ENCODE data around the gene ADGRB2. TPM values are rescaled to one million over a fixed set of nuclear protein-coding genes. Genes with fewer than 3 reads are reported as not detected.

Gene ADGRB2
- total RNA-seq, 2 experiments from 2014 or later = 4.0 to 11.4 TPM

DNA sequence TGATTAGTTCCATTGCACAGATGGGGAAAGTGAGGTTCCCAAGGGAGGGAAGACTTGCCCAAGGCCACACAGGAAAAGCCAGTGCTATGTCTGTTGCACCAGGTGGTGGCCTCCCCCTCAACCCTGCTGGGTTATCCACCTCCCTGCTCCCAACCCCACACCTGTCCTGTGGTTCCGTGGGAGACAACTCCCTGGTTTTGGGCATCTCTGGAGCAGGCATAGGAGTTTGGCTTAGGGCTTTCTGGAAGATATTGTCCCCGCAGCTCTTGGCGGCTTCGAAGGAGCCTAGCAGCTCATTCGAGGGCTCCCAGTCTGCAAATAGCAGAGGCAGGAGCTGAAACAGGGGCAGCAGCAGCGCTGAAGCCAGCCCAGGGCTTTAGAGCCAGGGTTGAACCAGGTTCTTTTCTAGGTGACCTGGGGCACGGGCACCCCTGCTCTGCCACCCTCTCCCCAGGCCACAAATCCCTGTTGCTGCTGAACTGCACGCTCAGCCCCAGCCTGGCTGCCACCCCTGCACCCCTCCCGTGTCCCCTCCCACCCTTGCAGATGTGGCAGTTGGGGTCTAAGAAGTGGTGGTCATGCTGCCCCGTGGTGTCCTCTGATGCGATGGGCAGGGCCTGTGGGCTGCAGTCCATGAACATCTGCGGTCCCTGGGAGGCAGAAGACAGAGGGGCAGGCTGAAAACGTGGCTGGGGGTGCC, 29.6 kb upstream of the ADGRB2 start:
- Histone ChIP-seq H3K9me2 (ENCODE audit: insufficient read depth, low read length) (no peaks in the 10 kb centered on the region), H3K4me2 (ENCODE audit: low read length) (no peak overlapping the region), H3K4me1 (ENCODE audit: insufficient read depth, low read length, poor library complexity, severe bottlenecking) (peaks cover 6% of the 10 kb centered on the region), H3K79me2 (ENCODE audit: insufficient read depth, low read depth, low read length) (no peaks in the 10 kb centered on the region), H2AFZ (ENCODE audit: low read length) (no peak overlapping the region), H3K27ac (ENCODE audit: low read depth, low read length, poor library complexity, severe bottlenecking) (no peak overlapping the region), H3K36me3 (ENCODE audit: insufficient read depth, low read length) (no peaks in the 10 kb centered on the region), H4K20me1 (ENCODE audit: insufficient read depth, low read length) (no peaks in the 10 kb centered on the region), H3K9me3 (ENCODE audit: low read length) (no peaks in the 10 kb centered on the region), H3K4me3 (ENCODE audit: low read depth, low read length, poor library complexity, severe bottlenecking) (no peak overlapping the region)
- intact Hi-C loops (cut with micrococcal nuclease; ENCODE audit: unreplicated experiment) = no loop called here
- ChIA-PET CTCF (ENCODE audit: unreplicated experiment) (no interaction called here), POLR2A (no interaction called here)
- no TSS peak for BruUV-seq (replicated peaks)
- no peak for DNase-seq (ENCODE audit: low spot score)
- TF ChIP-seq, protein P1, sequence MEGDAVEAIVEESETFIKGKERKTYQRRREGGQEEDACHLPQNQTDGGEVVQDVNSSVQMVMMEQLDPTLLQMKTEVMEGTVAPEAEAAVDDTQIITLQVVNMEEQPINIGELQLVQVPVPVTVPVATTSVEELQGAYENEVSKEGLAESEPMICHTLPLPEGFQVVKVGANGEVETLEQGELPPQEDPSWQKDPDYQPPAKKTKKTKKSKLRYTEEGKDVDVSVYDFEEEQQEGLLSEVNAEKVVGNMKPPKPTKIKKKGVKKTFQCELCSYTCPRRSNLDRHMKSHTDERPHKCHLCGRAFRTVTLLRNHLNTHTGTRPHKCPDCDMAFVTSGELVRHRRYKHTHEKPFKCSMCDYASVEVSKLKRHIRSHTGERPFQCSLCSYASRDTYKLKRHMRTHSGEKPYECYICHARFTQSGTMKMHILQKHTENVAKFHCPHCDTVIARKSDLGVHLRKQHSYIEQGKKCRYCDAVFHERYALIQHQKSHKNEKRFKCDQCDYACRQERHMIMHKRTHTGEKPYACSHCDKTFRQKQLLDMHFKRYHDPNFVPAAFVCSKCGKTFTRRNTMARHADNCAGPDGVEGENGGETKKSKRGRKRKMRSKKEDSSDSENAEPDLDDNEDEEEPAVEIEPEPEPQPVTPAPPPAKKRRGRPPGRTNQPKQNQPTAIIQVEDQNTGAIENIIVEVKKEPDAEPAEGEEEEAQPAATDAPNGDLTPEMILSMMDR (conservative IDR thresholded peaks at IDR 0.05; ENCODE audit: low read length) = no peak
- TF ChIP-seq EZH2phosphoT487 (IDR thresholded peaks at IDR 0.05; ENCODE audit: borderline replicate concordance, low read depth, low read length) = no peak

DNA sequence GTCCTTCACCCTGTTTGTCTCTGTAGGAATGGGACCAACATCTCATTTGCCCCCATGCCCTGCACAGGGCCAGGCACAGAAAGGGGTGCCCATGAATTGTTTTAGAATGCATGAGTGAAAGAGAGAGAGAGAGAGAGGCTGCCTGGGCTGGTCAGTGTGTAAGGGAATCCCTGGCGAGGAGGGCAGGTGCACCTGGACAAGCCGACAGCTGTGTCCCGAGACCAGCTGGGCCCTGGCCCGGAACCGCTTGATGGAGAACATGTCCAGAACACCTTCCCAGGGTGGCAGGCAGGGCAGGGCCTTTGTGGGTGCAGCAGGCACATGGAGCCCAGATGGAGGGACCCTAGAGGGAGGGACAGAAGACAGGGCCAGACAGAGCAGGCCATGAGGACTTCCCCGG, 28.9 kb upstream of the ADGRB2 start:
- CTCF ChIA-PET (ENCODE audit: unreplicated experiment) = no interaction called here
- intact Hi-C loops (cut with micrococcal nuclease; ENCODE audit: unreplicated experiment) = no loop called here
- Histone ChIP-seq H3K4me3 (ENCODE audit: low read depth, low read length, poor library complexity, severe bottlenecking) (no peak overlapping the region), H3K4me2 (ENCODE audit: low read length) (no peak overlapping the region), H3K9me2 (ENCODE audit: insufficient read depth, low read length) (no peaks in the 10 kb centered on the region), H3K9me3 (ENCODE audit: low read length) (no peaks in the 10 kb centered on the region), H3K36me3 (ENCODE audit: insufficient read depth, low read length) (no peaks in the 10 kb centered on the region), H3K4me1 (ENCODE audit: insufficient read depth, low read length, poor library complexity, severe bottlenecking) (peaks cover 8% of the 10 kb centered on the region), H2AFZ (ENCODE audit: low read length) (no peak overlapping the region), H3K27ac (ENCODE audit: low read depth, low read length, poor library complexity, severe bottlenecking) (no peak overlapping the region), H3K79me2 (ENCODE audit: insufficient read depth, low read depth, low read length) (no peaks in the 10 kb centered on the region), H4K20me1 (ENCODE audit: insufficient read depth, low read length) (no peaks in the 10 kb centered on the region)
- POLR2A ChIA-PET = no interaction called here
- DNase-seq (ENCODE audit: low spot score) = no peak
- no peak for TF ChIP-seq EZH2phosphoT487 (IDR thresholded peaks at IDR 0.05; ENCODE audit: borderline replicate concordance, low read depth, low read length)
- TF ChIP-seq, protein P1 (conservative IDR thresholded peaks at IDR 0.05; ENCODE audit: low read length) = no peak
- no TSS peak for BruUV-seq (replicated peaks)

DNA sequence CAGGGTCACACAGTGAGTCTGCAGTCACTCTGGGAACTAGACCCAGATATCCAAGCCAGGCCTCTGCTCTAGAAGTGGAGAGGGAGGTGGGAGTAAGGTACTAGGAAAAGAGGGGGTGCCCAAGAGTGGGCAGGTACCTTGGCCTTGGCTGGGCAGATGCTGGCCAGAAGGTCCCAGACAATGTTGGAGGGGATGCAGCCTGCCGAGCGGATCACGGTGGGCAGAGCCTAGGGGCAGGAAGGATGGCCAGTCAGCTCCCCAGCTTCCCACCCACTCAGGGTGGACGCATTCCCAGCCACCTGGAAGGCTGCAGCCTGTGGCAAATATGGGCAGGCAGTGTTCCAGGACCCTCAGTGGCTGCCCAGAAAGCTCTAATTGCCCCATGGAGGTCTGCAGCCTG, 28.4 kb upstream of the ADGRB2 start:
- TF ChIP-seq, protein P1 (conservative IDR thresholded peaks at IDR 0.05; ENCODE audit: low read length) = no peak
- TF ChIP-seq EZH2phosphoT487 (IDR thresholded peaks at IDR 0.05; ENCODE audit: borderline replicate concordance, low read depth, low read length) = no peak
- Histone ChIP-seq H4K20me1 (ENCODE audit: insufficient read depth, low read length) (no peaks in the 10 kb centered on the region), H3K27ac (ENCODE audit: low read depth, low read length, poor library complexity, severe bottlenecking) (no peak overlapping the region), H3K9me3 (ENCODE audit: low read length) (no peaks in the 10 kb centered on the region), H3K4me2 (ENCODE audit: low read length) (no peak overlapping the region), H3K36me3 (ENCODE audit: insufficient read depth, low read length) (no peaks in the 10 kb centered on the region), H3K4me3 (ENCODE audit: low read depth, low read length, poor library complexity, severe bottlenecking) (no peak overlapping the region), H3K9me2 (ENCODE audit: insufficient read depth, low read length) (no peaks in the 10 kb centered on the region), H3K79me2 (ENCODE audit: insufficient read depth, low read depth, low read length) (no peaks in the 10 kb centered on the region), H2AFZ (ENCODE audit: low read length) (no peak overlapping the region), H3K4me1 (ENCODE audit: insufficient read depth, low read length, poor library complexity, severe bottlenecking) (peaks cover 13% of the 10 kb centered on the region)
- no peak for DNase-seq (ENCODE audit: low spot score)
- intact Hi-C loops (cut with micrococcal nuclease; ENCODE audit: unreplicated experiment) = no loop called here
- BruUV-seq (replicated peaks) = no TSS peak
- POLR2A ChIA-PET = no interaction called here
- CTCF ChIA-PET (ENCODE audit: unreplicated experiment) = no interaction called here

Data from OCI-LY7 (cell line).